NB4 (cell line): ENCODE results near the gene PTGR2.

Source experiments
- POLR2A ChIP-seq: IDR thresholded peaks from 2 replicates; pipeline ENCODE4 v1.6.1; 2011; ENCODE audit warnings: mild to moderate bottlenecking; ENCODE audit not compliant: insufficient read length; ENCODE audit errors: extremely low read depth
- TF ChIP-seq, protein P1 (sequence below): IDR thresholded peaks from one replicate; pipeline ENCODE4 v1.5.1; 2012; ENCODE audit warnings: low read depth, low read length

- TF ChIP-seq, protein P1, sequence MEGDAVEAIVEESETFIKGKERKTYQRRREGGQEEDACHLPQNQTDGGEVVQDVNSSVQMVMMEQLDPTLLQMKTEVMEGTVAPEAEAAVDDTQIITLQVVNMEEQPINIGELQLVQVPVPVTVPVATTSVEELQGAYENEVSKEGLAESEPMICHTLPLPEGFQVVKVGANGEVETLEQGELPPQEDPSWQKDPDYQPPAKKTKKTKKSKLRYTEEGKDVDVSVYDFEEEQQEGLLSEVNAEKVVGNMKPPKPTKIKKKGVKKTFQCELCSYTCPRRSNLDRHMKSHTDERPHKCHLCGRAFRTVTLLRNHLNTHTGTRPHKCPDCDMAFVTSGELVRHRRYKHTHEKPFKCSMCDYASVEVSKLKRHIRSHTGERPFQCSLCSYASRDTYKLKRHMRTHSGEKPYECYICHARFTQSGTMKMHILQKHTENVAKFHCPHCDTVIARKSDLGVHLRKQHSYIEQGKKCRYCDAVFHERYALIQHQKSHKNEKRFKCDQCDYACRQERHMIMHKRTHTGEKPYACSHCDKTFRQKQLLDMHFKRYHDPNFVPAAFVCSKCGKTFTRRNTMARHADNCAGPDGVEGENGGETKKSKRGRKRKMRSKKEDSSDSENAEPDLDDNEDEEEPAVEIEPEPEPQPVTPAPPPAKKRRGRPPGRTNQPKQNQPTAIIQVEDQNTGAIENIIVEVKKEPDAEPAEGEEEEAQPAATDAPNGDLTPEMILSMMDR: no peak
- TF ChIP-seq POLR2A: no peak
Observed at GRCh38 chr14:73884438-73885190, 33.0 kb downstream of the PTGR2 start.
